OCI-LY3 (cell line): Measurements from ENCODE around the gene CAMK2B.

Source experiments
- H2AFZ ChIP-seq: fragments of 200-600, 300-600 bp; shearing (Covaris generic); 2 replicates; pipeline ENCODE4 v1.6.0; 2014; ENCODE audit warnings: antibody characterized with exemption, low read depth, low read length
- H3K27ac ChIP-seq: fragments of 200-600, 300-600 bp; sonication (generic); 2 replicates; pipeline ENCODE4 v1.5.1; 2014; ENCODE audit warnings: mild to moderate bottlenecking, low read length, moderate library complexity, mixed read lengths
- H3K27me3 ChIP-seq: fragments of 200-600, 300-600 bp; sonication (generic); 2 replicates; pipeline ENCODE4 v1.6.1; 2014; ENCODE audit warnings: low read depth, low read length, mixed read lengths
- H3K36me3 ChIP-seq: fragments of 200-600, 300-600 bp; sonication (generic); replicated peaks from 2 replicates; pipeline ENCODE3; 2014; ENCODE audit warnings: low read depth, low read length, mixed read lengths
- H3K4me1 ChIP-seq: fragments of 300-600, 200-600 bp; sonication (generic); 2 replicates; pipeline ENCODE4 v1.6.1; 2014; ENCODE audit warnings: low read length, mixed read lengths
- H3K4me2 ChIP-seq: fragments of 200-600, 300-600 bp; sonication (generic); 2 replicates; pipeline ENCODE4 v1.6.1; 2014; ENCODE audit warnings: low read length, mixed read lengths
- H3K4me3 ChIP-seq: fragments of 300-600, 200-600 bp; sonication (generic); 2 replicates; pipeline ENCODE4 v1.5.1; 2014; ENCODE audit warnings: antibody characterized with exemption, mild to moderate bottlenecking, low read length, moderate library complexity
- H3K79me2 ChIP-seq: fragments of 300-600, 200-600 bp; shearing (Covaris generic); 2 replicates; pipeline ENCODE4 v1.6.1; 2014; ENCODE audit warnings: mild to moderate bottlenecking, low read length, mixed read lengths
- H3K9ac ChIP-seq: fragments of 300-600, 200-600 bp; shearing (Covaris generic); 2 replicates; pipeline ENCODE4 v1.6.0; 2014; ENCODE audit warnings: mild to moderate bottlenecking, low read length, moderate library complexity
- H3K9me3 ChIP-seq: fragments of 200-600, 300-600 bp; shearing (Covaris generic); 2 replicates; pipeline ENCODE4 v1.6.1; 2014; ENCODE audit warnings: low read length, mixed read lengths; ENCODE audit not compliant: insufficient read depth
- H4K20me1 ChIP-seq: fragments of 200-600, 300-600 bp; sonication (generic); 2 replicates; pipeline ENCODE4 v1.6.1; 2016; ENCODE audit warnings: low read length, mixed read lengths; ENCODE audit not compliant: insufficient read depth
- CTCF ChIP-seq: fragments of 200-600, 300-600 bp; sonication (generic); IDR thresholded peaks from 2 replicates; pipeline ENCODE4 v1.5.1; 2014; ENCODE audit warnings: antibody characterized with exemption, low read length, low read depth
- EZH2phosphoT487 ChIP-seq: fragments of 200-600 bp; shearing (Covaris generic); IDR thresholded peaks from 2 replicates; pipeline ENCODE4 v1.6.1; 2018; ENCODE audit warnings: antibody characterized with exemption, mixed run types, low read depth

CAMK2B gene

GRCh38 chr7:44269943-44270493 is 55.4 kb downstream of the CAMK2B start:
- H3K27me3 ChIP-seq = peaks cover 11% of the 10 kb centered on the region
- no peaks in the 10 kb centered on the region for H3K4me1 ChIP-seq
- no peak overlapping the region for H2AFZ ChIP-seq
- no peaks in the 10 kb centered on the region for H3K79me2 ChIP-seq
- H3K4me2 ChIP-seq = no peak overlapping the region
- no peaks in the 10 kb centered on the region for H4K20me1 ChIP-seq
- no peak overlapping the region for H3K27ac ChIP-seq
- H3K9me3 ChIP-seq = no peaks in the 10 kb centered on the region
- H3K36me3 ChIP-seq = no peaks in the 10 kb centered on the region
- no peak overlapping the region for H3K4me3 ChIP-seq
- H3K9ac ChIP-seq = no peak overlapping the region
- TF ChIP-seq CTCF = no peak
- no peak for TF ChIP-seq EZH2phosphoT487

GRCh38 chr7:44269417-44269816 is 56.0 kb downstream of the CAMK2B start:
- Histone ChIP-seq H3K36me3 (no peaks in the 10 kb centered on the region), H3K9ac (no peak overlapping the region), H3K27ac (no peak overlapping the region), H3K79me2 (no peaks in the 10 kb centered on the region), H3K4me2 (no peak overlapping the region), H3K4me3 (no peak overlapping the region), H3K27me3 (peaks cover 11% of the 10 kb centered on the region), H4K20me1 (no peaks in the 10 kb centered on the region), H3K9me3 (no peaks in the 10 kb centered on the region), H2AFZ (no peak overlapping the region), H3K4me1 (no peaks in the 10 kb centered on the region)
- TF ChIP-seq EZH2phosphoT487 (no peak), CTCF (no peak)

GRCh38 chr7:44268671-44269070 is 56.7 kb downstream of the CAMK2B start:
- Histone ChIP-seq H3K4me1 (no peaks in the 10 kb centered on the region), H3K36me3 (no peaks in the 10 kb centered on the region), H3K27ac (no peak overlapping the region), H4K20me1 (no peaks in the 10 kb centered on the region), H3K27me3 (peaks cover 11% of the 10 kb centered on the region), H3K9ac (no peak overlapping the region), H2AFZ (no peak overlapping the region), H3K4me2 (no peak overlapping the region), H3K79me2 (no peaks in the 10 kb centered on the region), H3K4me3 (no peak overlapping the region), H3K9me3 (no peaks in the 10 kb centered on the region)
- TF ChIP-seq EZH2phosphoT487 (no peak), CTCF (no peak)

DNA sequence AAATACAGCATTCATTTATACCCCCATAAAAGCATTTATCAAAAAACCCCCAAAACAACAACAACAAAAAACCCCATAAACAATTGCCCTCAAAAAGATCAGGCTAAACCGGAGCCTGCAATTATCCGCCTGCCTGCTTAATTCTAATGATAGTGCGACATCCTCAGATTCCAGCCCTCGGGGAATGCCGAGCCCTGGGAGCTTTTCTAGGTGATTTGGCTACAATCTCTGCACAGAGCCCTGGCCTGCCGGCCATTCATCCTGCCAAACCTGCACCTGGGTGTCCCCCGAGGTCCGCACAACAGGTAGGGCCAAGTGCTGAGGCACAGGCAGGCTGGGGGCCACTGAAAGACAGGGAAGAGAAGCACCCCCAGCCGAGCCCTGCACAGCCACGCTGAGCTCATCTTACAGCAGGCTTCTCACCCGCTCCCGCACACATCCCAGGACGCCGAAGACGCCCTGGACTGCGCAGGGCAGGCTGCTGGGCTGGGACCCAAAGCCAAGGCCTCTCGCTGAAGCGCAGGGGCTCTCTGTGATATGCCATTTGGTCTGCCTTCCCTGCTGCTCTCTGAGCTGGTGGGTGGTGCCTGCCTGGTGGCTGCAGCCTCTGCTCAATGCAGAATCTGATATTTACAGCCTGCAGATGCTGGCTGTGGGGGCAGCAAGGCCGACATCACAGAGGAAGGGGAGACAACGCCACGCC is 57.5 kb downstream of the CAMK2B start:
- peaks cover 11% of the 10 kb centered on the region for H3K27me3 ChIP-seq
- no peaks in the 10 kb centered on the region for H3K79me2 ChIP-seq
- H3K9ac ChIP-seq = no peak overlapping the region
- no peak overlapping the region for H2AFZ ChIP-seq
- TF ChIP-seq CTCF = no peak
- no peak for TF ChIP-seq EZH2phosphoT487
- H3K36me3 ChIP-seq = no peaks in the 10 kb centered on the region
- H3K4me2 ChIP-seq = no peak overlapping the region
- no peak overlapping the region for H3K27ac ChIP-seq
- no peaks in the 10 kb centered on the region for H3K9me3 ChIP-seq
- no peaks in the 10 kb centered on the region for H4K20me1 ChIP-seq
- no peak overlapping the region for H3K4me3 ChIP-seq
- H3K4me1 ChIP-seq = no peaks in the 10 kb centered on the region
